Stimulated activated naive CD4-positive, alpha-beta T cell (primary cell): ENCODE measurements around the gene RCC2.
"Not testable (repeated sequence)": the region's sequence is repeated elsewhere in the genome, so short reads cannot be mapped to it uniquely, and the experiment has no call there.

Experiments used
- DNase-seq, 6 experiments: peaks; one replicate each; lab custom pipeline; 2025; lab: John Stamatoyannopoulos, UW

Gene RCC2

DNA sequence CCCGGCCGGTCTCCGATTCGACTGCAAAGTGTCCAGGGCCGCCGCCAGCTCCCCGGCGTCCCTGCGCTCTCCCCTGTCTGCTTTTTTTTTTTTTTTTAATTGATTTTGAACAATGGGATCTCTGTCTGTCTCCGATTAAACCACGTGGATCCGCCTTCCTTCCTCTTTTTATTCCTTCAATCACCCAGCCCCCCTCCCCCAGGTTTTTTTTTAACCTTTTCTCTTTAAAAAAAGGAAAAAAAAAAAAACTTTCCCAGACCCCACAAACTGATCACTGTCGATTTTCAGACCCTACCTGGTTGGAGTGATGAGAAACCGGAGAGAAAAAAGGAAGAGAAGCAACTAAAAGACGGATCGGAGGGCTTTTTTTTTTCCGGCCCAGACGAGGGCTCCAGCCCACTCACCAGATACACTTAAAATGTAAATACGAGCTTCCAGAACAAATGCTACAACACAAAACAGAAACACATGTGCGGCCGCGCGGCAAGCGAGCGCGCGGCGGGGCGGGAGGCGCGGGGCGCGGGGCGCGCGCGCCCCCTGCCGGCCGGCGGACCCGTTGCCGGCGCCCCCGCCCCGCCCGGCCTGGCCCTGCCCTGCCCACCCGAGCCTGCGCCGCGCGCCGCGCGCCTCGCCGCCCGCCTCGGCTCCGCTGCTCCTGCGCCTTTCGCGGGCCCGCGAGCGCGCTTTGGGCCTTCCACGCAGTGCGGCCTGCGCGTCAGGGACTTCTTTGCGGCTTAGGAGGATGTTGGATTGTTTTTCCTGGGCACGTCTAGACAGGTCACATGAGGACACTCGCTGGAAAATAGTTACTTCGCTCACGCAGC lies at the start of gene RCC2:
RCC2 (minus strand) TSS at position 428 of the 824 bp plus-strand sequence. CDS start 1,163 bp downstream, outside the sequence.
- DNase-seq, result peak; percentile 64 to 75 (median 72)

DNA sequence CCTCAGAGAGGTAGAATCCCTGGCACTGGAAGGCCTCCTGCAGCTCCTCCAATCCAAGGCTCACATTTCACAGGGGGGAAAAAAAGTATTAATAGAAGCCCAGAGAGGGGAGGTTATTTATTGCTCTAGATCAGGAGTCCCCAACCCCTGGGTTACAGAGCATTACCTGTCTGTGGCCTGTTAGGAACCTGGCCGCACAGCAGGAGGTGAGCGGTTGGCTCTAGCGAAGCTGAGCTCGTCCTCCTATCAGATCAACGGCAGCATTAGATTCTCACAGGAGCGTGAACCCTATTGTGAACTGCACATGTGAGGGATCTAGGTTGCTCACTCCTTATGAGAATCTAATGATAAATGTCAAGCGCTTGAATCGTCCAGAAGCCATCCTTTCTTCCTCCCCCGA lies 46.8 kb upstream of the RCC2 start:
- DNase-seq, result no peak

DNA sequence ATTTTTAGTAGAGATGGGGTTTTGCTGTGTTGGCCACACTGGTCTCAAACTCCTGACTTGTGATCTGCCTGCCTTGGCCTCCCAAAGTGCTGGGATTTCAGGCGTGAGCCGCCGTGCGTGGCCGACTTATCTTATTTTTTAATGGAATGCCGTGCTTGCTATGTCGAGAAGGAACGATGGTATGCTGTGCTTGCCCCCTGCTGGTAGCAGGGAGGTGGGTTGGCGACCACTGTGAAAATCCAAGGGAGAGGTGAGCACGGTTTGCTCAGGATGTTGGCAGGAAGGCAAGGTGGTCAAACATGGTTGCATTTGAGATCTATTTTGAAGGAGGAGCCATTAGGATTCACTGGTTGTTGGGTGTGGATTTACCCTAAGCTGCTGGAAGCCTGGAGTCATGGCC lies 45.8 kb upstream of the RCC2 start:
- no peak for DNase-seq

DNA sequence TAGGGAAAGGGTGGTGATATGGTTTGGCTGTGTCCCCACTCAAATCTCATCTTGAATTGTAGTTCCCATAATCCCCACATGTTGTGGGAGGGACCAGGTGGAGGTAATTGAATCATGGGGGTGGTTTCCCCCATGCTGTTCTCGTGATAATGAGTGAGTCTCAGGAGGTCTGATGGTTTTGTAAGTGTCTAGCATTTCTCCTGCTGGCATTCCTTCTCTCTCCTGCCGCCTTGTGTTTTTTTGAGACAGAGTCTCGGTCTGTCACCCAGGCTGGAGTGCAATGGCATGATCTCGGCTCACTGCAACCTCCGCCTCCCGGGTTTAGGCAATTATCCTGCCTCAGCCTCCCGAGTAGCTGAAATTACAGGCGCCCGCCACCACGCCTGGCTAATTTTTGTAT lies 42.5 kb upstream of the RCC2 start:
- not testable (repeated sequence) for DNase-seq

- DNase-seq, result no peak
Observed at GRCh38 chr1:17480846-17481245, 41.4 kb upstream of the RCC2 start.

- DNase-seq, result no peak
Observed at GRCh38 chr1:17475752-17476151, 36.3 kb upstream of the RCC2 start.

- DNase-seq, result not testable (repeated sequence)
Observed at GRCh38 chr1:17474836-17475555, 35.5 kb upstream of the RCC2 start.

- no peak for DNase-seq
Observed at GRCh38 chr1:17472814-17473213, 33.3 kb upstream of the RCC2 start.

DNA sequence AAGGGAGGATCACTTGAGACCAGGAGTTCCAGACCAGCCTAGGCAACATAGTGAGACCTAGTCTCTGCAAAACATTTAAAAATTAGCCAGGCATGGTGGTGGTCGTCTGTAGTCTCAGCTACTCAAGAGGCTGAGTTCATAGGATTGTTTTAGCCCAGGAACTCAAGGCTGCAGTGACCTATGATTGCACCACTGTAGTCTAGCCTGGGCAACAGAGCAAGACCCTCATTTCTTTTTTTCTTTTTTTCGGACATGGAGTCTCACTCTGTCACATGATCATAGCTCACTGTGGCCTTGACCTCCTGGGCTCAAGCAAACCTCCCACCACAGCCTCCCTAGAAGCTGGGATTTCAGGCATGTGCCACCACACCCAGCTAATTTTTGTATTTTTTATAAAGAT lies 31.9 kb upstream of the RCC2 start:
- DNase-seq, result no peak

DNA sequence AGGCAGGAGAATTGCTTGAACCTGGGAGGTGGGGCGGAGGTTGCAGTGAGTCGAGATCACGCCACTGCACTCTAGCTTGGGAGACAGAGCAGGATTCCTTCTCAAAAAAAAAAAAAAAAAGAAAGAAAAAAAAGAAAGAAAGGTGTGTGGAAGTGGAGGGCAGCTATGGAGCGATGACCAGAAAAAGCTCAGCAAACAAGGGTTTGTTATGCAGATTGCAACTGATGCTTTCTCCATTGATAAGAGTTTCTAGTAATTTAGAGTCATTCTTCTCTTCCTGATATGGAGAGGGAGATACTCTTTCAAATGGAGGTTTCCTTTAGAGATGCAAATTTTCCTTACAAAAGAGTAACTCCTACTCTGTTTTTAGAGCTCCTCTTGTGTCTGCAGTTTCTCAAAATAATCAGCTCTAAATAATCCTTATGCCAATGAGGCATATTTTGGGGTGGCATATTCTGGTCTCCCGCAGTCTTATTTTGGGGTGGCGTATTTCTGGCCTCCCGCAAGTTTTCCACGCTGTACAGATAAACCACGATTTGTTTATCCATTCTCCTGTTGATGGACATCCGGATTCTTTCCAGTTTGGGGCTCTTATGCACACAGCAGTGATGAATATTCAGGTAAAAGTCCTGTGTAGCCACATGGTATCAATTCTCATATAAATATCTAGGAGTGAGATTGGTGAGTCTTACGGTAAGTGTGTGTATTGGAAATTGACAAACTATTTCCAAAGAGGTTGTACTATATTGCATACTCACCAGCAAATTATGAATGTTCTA lies 30.7 kb upstream of the RCC2 start:
- DNase-seq, result no peak

- not testable (repeated sequence) for DNase-seq
Observed at GRCh38 chr1:17468357-17469265, 29.1 kb upstream of the RCC2 start.

DNA sequence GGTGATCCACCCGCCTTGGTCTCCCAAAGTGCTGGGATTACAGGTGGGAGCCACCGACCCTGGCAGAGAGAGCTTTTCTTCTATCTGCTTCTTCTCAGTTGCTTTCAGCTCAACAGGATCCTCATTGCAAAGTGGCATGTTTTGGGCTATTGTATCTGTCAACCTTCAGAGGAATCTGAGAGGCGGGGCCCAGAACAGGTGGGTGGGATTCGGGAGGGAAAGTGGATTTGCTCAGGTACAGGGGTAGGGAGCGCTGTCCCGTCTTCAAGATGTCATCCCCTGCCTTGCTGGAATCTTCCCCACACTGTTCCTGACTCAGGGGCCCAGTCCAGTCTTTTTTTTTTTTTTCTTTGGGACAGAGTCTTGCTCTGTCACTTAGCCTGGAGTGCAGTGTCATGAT lies 26.9 kb upstream of the RCC2 start:
- DNase-seq, result no peak

DNA sequence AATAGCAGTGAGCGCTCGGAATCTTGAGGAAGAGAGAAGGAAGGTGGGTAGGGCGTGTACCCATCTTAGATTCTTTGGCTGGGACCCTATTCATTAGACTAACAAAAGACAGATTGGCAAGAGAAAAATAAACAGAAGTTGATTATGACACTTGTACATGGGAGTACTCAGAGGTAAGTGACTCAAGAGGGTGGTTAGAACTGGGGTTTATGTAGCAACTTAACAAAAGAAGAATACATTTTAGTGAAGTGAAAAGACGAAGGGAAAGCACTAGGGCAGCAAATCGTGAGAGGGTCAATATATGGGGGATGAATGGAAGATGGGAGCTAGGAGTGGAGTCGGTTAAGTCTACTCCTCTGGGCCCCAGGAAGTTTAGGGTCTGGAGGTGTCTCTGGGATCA lies 25.8 kb upstream of the RCC2 start:
- no peak for DNase-seq

DNA sequence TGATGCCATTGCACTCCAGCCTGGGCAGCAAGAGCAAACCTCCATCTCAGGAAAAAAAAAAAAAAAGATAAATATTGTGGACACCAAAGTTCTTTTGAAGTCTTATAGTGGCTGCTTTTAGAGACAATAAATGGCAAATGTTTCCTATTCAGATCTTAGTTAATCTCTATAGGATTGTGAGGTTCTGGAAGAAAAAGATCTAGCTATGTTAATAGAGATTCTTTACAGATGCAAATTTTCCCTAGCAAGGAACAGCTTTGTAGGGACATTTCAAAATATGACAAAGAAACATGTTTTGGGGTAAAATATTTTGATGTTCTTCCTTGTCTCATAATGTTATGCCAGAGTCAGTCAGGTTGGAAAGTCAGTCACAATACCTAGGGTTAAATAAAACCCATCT lies 24.5 kb upstream of the RCC2 start:
- no peak for DNase-seq

DNA sequence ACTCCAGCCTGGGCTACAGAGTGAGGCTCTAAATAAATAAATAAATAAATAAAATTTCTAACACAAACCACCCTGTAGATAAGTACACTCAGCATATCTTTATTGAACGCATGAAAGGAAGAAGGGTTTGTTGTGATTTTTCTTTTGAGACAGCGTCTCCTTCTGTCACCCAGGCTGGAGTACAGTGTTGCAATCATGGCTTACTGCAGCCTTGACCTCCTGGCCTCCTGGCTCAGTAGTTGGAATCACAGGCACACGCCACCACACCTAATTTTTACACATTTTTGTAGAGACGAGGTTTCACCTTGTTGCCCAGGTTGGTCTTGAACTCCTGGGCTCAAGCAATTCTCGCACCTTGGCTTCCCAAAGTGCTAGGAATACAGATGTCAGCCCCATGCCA lies 23.2 kb upstream of the RCC2 start:
- no peak for DNase-seq

- DNase-seq, result no peak
Observed at GRCh38 chr1:17460219-17460618, 20.7 kb upstream of the RCC2 start.

- DNase-seq, result no peak
Observed at GRCh38 chr1:17458794-17459193, 19.3 kb upstream of the RCC2 start.

GRCh38 chr1:17452686-17453085 lies 13.2 kb upstream of the RCC2 start:
- no peak for DNase-seq

DNA sequence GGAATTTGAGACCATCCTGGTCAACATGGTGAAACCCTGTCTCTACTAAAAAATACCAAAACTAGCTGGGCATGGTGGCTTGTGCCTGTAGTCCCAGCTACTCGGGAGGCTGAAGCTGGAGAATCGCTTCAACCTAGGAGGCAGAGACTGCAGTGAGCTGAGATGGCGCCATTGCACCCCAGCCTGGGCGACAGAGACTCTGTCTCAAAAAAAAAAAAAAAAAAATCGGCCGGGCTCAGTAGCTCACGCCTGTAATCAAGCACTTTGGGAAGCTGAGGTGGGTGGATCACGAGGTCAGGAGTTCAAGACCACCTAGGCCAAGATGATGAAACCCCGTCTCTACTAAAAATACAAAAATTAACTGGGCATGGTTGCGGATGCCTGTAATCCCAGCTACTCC lies 12.7 kb upstream of the RCC2 start:
- DNase-seq, result not testable (repeated sequence)

DNA sequence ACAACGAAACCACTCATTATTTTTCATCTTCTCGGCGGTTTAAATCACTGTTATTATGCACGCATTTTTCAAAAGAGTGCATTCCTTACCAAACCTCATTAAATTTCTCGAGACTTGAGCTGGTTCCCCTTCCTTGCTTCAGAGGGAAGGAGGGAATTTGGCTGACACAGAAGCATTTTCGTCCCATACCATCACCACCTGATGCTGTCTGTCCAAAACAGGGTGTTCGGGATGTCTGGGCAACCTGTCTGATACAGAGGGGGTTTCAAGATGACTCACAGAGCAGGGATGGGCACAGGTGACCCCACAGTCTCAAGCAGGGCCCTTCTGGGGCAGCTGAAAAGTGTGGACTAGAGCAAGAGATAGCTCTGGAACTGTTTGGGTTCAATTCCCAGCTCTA lies 12.3 kb upstream of the RCC2 start:
- DNase-seq, result no peak

- DNase-seq, result no peak
Observed at GRCh38 chr1:17447501-17447992, 8.1 kb upstream of the RCC2 start.
